ENCODE results near the gene CTSZ.
A peak's percentile ranks its signal among the peaks of the same experiment; 100 is the strongest.

The CTSZ gene

DNA sequence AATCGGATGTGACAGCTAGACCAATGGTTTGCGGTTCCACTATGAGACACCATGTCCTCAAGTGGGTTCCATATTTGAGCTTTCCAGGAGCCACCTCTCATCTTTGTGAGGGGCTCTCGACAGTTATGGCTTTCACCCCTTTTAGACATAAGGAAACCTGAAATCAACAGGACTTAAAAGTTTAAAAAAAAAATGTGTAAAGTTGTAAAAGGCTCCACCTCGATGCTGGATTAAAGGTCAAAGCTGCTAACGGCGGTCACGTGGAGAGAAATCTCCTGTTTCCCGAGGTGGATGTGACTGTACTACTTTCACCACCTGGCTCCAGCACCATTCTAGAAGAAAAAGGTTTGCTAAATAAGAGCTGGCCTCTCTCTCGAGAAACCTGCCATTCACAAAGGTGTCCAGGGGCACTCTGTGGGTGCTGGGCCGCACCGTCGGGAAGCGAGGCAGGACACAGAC is 24.5 kb upstream of the CTSZ start:
- Histone ChIP-seq H3K27me3 (ENCODE audit: insufficient read depth, poor library complexity, severe bottlenecking) (no peaks in the 10 kb centered on the region), H3K4me3 (replicated peaks; ENCODE audit: insufficient read depth, low read length) (peak overlapping the region; percentile 76), H3K27ac (replicated peaks) (peak overlapping the region; percentile 87)
- DNase-seq (ENCODE audit: low read depth in 1 of 2, low spot score in 1 of 2), result no peak
- TF ChIP-seq GABPA (IDR thresholded peaks at IDR 0.05; ENCODE audit: low read depth), result no peak
- TF ChIP-seq SPI1 (IDR thresholded peaks at IDR 0.05; ENCODE audit: borderline replicate concordance, low read depth), result no peak
- TF ChIP-seq POLR2AphosphoS5 (IDR thresholded peaks at IDR 0.05; ENCODE audit: low read depth), result no peak
- TF ChIP-seq CTCF (IDR thresholded peaks at IDR 0.05; ENCODE audit: insufficient read depth, low read length), result no peak
- TF ChIP-seq, protein P1, sequence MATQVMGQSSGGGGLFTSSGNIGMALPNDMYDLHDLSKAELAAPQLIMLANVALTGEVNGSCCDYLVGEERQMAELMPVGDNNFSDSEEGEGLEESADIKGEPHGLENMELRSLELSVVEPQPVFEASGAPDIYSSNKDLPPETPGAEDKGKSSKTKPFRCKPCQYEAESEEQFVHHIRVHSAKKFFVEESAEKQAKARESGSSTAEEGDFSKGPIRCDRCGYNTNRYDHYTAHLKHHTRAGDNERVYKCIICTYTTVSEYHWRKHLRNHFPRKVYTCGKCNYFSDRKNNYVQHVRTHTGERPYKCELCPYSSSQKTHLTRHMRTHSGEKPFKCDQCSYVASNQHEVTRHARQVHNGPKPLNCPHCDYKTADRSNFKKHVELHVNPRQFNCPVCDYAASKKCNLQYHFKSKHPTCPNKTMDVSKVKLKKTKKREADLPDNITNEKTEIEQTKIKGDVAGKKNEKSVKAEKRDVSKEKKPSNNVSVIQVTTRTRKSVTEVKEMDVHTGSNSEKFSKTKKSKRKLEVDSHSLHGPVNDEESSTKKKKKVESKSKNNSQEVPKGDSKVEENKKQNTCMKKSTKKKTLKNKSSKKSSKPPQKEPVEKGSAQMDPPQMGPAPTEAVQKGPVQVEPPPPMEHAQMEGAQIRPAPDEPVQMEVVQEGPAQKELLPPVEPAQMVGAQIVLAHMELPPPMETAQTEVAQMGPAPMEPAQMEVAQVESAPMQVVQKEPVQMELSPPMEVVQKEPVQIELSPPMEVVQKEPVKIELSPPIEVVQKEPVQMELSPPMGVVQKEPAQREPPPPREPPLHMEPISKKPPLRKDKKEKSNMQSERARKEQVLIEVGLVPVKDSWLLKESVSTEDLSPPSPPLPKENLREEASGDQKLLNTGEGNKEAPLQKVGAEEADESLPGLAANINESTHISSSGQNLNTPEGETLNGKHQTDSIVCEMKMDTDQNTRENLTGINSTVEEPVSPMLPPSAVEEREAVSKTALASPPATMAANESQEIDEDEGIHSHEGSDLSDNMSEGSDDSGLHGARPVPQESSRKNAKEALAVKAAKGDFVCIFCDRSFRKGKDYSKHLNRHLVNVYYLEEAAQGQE (IDR thresholded peaks at IDR 0.05; ENCODE audit: insufficient replicate concordance, low read depth), result no peak

DNA sequence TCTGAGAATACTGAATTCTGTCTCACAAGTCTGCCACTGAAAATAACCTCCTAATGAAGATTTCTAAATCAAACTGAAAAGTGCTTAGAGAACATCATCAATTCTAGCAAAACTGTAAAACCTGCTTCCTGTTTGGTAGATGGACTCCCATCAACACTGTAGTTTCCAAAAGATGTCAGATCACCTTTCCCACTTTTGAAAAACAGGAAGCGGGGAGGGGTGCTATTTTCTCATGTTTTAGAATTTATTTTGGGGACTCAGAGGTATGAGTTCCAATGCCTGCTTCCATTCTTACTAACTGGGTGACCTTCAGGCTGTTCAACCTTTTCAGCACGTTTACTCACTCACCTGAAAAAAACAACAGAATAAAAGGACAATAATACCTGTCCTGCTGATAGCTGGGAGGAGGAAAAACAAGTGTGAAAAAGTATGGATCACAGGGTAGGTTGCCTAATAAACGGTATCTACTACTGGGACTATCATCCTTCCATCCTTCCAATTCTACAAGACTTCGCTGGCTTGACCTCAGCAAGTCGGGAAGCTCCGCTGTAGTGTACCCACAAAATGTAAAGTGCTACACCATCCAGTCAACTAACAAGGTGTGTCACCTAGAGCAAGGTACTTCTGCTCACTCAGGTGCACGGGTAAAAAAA is 24.0 kb upstream of the CTSZ start:
- H3K4me3 ChIP-seq (replicated peaks; ENCODE audit: insufficient read depth, low read length), result peak overlapping the region; percentile 76
- TF ChIP-seq CTCF (IDR thresholded peaks at IDR 0.05; ENCODE audit: insufficient read depth, low read length), result no peak
- TF ChIP-seq SPI1 (IDR thresholded peaks at IDR 0.05; ENCODE audit: borderline replicate concordance, low read depth), result peak; percentile 59
- TF ChIP-seq GABPA (IDR thresholded peaks at IDR 0.05; ENCODE audit: low read depth), result no peak
- TF ChIP-seq POLR2AphosphoS5 (IDR thresholded peaks at IDR 0.05; ENCODE audit: low read depth), result no peak
- TF ChIP-seq, protein P1 (IDR thresholded peaks at IDR 0.05; ENCODE audit: insufficient replicate concordance, low read depth), result no peak
- H3K27me3 ChIP-seq (ENCODE audit: insufficient read depth, poor library complexity, severe bottlenecking), result no peaks in the 10 kb centered on the region
- DNase-seq (ENCODE audit: low read depth in 1 of 2, low spot score in 1 of 2), result no peak
- no peak overlapping the region for H3K27ac ChIP-seq (replicated peaks)

- Histone ChIP-seq H3K27me3 (ENCODE audit: insufficient read depth, poor library complexity, severe bottlenecking) (no peaks in the 10 kb centered on the region), H3K27ac (replicated peaks) (no peak overlapping the region), H3K4me3 (replicated peaks; ENCODE audit: insufficient read depth, low read length) (no peak overlapping the region)
- TF ChIP-seq, protein P1 (IDR thresholded peaks at IDR 0.05; ENCODE audit: insufficient replicate concordance, low read depth), result no peak
- TF ChIP-seq CTCF (IDR thresholded peaks at IDR 0.05; ENCODE audit: insufficient read depth, low read length), result no peak
- no peak for TF ChIP-seq SPI1 (IDR thresholded peaks at IDR 0.05; ENCODE audit: borderline replicate concordance, low read depth)
- TF ChIP-seq POLR2AphosphoS5 (IDR thresholded peaks at IDR 0.05; ENCODE audit: low read depth), result no peak
- TF ChIP-seq GABPA (IDR thresholded peaks at IDR 0.05; ENCODE audit: low read depth), result no peak
- no peak for DNase-seq (ENCODE audit: low read depth in 1 of 2, low spot score in 1 of 2)
These were observed 21.8 kb upstream of the CTSZ start for GRCh38 chr20:59028812-59029211.
